H54 (cell line): ENCODE data around the gene SLC17A9.
"Not testable (repeated sequence)": the region's sequence is repeated elsewhere in the genome, so short reads cannot be mapped to it uniquely, and the experiment has no call there.

Experiments
- DNase-seq: peaks from one replicate; pipeline ENCODE4 v3.0.0; 2011; ENCODE audit warnings: low spot score, mixed read lengths; ENCODE audit not compliant: insufficient read length
- FAIRE-seq: peaks from 3 replicates; lab custom pipeline; 2011; peaks lifted over from hg19 to GRCh38; lab: Jason Lieb, UNC
- POLR2A ChIP-seq: IDR thresholded peaks from 2 replicates; pipeline ENCODE4 v1.6.1; 2011; ENCODE audit warnings: low read depth, mild to moderate bottlenecking, low read length

Gene SLC17A9

GRCh38 chr20:62951143-62951895 is 1.2 kb upstream of the SLC17A9 start:
- FAIRE-seq = no peak
- no peak for DNase-seq
- TF ChIP-seq POLR2A = no peak

DNA sequence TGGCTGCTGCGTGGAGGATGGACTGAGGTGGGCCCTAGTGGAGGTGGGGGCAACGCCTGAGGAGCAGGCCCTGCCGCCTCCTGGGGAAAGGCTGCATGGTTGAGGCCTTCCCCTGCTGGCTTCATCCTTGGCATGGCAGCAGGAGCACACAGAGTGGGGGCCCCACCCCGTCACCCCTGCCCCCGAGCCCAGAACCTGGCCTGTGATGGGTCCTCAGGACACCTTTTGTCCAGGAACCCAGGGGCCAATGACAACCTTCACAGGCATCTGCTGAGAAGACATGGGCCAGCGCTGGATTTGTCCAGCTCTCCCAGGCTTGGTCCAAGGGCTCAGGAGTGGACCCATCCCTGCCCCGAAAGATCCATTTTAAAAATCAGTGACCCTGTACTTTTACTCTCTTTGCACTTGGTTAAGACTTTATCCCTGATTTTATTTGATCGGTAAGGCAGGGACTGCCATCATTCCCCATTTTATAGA is 575 bp upstream of the SLC17A9 start:
- TF ChIP-seq POLR2A = no peak
- FAIRE-seq = no peak

GRCh38 chr20:62952968-62953838 is 694 bp downstream of the SLC17A9 start:
- no peak for DNase-seq
- no peak for TF ChIP-seq POLR2A

More for the DNA sequence above, 575 bp upstream of the SLC17A9 start:
- no peak for DNase-seq

DNA sequence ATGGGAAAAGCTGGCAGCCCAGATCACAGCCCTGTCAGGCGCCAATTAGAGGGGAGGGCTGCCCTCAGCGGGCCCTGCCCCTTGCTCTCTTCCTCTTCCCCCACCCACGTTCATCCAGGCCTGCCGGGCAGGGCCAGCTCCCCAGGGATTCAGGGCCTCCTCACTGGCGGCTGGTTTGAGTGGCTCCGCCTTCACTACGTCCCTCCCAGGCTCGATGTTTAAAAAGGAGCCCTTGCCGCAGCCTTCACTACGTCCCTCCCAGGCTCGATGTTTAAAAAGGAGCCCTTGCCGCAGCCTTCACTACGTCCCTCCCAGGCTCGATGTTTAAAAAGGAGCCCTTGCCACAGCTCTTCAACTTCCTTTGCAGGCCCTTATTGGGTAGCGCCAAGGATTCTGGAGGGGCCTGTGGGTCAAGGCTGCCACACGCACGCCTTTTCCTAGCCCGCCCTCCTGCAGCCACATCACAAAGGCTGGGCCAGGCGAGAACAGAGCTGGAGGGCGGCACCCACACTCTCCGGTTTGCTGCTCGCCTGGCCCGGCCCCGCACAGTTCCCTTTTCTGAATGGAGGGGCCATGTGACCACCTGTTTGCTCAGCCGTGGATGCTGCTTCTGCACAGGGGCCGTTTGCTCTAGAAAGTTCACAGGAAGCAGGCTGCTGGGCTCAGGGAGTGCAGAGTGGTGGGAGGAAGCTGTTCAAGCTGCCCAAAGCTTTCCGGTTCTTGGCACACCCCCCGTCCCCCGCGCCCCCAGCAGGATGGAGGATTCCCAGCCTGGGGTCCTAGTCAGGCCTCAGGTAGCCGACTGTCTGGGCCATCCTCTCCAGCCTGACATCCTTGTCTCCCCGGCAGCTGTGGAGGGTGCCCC is 1.6 kb downstream of the SLC17A9 start:
- no peak for TF ChIP-seq POLR2A
- FAIRE-seq (no peak), DNase-seq (no peak)

More at GRCh38 chr20:62952968-62953838, 694 bp downstream of the SLC17A9 start:
- FAIRE-seq = no peak

DNA sequence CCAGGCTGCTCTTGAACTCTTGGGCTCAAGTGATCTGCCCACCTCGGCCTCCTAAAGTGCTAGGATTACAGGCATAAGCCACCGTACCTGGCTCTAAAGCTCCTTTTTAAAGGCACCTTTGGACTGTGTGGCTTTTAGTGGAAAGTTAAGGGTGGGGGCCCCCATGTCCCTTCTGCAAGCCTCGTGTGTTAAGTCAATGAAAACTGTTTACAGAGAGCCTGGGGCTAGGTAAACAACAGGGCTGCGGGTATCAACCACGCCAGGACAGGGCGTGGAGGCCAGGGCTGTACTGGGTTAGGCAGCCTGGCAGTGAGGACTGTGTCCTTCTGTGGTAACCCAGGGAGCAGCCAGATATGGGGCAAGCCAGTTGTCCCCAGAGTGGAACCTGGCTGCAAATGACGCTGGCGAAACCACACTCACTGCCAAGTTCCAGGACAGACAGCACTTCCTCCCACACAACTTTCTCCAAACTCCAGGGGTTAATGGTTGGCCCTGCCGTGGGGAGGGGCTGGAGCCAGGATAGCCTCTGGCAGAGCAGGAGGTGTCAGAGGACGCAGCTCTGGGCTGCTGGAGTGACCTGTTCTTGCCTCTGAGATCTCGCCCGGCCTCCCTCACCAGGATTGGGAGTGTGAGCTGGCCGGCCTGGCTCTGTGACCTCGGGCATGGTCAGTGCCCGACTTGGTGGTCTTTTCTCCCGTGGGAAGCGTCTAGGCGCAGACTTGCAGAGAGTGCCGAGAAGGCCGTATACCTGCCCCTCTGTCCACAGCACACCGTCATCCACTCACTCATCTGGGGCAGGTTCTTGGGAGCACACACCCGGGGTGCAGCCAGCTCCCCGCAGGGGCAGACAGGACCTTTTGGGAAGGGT is 3.2 kb downstream of the SLC17A9 start:
- DNase-seq = no peak
- TF ChIP-seq POLR2A = no peak
- FAIRE-seq = no peak

DNA sequence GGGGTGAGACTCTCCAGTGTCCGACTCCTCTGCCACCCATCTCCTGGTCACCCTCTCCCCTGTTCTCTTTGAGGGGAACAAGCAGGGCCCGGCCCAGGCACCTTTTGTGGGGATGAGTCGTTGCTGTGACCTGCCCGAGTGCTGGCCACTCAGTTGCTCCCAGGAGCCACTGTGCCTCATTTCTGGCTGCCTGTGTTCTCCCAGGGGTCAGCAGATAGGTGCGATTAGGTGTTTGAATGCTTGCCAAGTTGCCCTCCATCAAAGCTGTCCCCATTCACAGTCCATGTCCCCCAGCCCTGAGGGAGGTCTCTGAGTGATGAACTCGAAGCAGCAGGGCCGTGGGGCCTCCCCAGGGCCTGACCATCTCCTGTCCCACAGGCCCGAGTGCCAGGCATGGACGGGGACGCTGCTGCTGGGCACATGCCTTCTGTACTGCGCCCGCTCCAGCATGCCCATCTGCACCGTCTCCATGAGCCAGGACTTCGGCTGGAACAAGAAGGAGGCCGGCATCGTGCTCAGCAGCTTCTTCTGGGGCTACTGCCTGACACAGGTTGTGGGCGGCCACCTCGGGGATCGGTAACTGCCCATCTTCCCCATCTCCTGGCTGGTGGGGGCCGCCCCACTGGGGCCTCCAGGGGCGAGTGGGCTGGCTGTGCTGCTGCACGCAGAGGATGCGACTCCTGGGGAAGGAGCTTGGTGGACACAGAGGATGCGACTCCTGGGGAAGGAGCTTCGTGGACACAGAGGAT is 4.1 kb downstream of the SLC17A9 start:
- TF ChIP-seq POLR2A = no peak
- DNase-seq = no peak
- no peak for FAIRE-seq

DNA sequence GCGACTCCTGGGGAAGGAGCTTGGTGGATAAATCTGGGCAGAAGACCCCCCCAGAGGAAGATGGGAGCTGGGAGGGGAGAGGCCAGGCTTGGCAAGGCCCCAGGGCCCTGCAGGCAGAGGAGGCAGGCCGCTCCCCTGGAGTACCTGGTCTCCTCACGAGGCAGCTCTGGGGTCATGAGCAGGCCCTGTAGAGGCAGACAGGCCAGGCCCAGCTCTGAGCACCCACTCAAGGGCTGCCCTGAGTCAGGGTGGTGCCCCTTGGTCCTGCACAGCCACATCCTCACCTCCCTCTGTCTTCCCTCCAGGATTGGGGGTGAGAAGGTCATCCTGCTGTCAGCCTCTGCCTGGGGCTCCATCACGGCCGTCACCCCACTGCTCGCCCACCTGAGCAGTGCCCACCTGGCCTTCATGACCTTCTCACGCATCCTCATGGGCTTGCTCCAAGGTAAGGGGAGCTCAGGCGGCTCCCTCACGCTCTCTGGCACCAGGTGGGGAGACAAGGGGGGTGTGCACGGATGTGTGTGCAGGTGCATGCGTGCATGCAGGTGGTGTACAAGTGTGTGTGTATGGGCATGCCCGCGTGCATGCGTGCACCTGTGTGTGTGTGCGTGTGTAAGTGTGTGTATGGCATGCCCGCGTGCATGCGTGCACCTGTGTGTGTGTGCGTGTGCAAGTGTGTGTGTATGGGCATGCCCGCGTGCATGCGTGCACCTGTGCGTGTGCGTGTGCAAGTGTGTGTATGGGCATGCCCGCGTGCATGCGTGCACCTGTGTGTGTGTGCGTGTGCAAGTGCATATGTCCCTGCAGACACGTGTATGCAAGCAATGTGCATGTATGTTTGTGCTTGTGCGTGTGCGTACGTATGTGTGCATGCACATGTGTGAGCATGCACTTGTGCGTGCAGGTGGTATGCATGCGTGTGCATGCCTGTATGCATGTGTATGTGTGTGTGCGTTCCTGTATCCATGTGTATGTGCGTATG is 4.9 kb downstream of the SLC17A9 start:
- TF ChIP-seq POLR2A = no peak
- no peak for DNase-seq
- no peak for FAIRE-seq

DNA sequence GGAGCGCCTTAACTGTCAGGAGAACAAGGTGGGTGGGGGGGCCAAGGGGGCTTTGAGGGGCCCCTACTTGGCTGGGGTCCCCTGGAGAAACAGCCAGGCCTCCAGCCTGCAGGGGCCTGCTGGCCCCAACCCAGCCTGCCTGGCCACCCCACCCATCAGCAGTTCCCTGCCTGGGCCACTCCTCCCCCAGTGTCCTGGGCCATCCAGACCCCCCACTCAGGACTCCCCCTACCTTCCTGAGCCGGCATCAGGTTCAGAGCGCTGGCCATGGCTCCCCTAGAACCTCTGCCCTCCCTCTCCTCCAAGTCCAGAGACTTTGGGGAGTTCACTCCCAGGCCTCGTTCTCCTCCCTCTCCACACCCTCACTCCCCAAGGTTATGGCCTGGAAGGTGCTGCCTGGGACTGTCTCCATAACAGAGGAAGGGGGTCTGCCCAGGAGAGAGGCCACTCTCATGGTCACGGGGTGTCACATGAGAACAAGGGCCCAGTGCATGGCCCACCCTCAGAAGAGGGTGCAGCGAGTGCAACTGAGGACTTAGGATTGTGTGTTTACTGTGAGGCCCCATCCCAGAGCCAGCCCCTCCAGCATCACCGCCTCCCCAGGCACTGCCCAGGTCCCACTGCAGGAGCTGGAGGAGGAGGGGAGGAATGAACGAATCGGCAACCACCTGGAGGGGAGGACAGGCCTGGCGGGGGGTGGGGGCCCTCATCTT is 6.0 kb downstream of the SLC17A9 start:
- FAIRE-seq (no peak), DNase-seq (no peak)
- no peak for TF ChIP-seq POLR2A

DNA sequence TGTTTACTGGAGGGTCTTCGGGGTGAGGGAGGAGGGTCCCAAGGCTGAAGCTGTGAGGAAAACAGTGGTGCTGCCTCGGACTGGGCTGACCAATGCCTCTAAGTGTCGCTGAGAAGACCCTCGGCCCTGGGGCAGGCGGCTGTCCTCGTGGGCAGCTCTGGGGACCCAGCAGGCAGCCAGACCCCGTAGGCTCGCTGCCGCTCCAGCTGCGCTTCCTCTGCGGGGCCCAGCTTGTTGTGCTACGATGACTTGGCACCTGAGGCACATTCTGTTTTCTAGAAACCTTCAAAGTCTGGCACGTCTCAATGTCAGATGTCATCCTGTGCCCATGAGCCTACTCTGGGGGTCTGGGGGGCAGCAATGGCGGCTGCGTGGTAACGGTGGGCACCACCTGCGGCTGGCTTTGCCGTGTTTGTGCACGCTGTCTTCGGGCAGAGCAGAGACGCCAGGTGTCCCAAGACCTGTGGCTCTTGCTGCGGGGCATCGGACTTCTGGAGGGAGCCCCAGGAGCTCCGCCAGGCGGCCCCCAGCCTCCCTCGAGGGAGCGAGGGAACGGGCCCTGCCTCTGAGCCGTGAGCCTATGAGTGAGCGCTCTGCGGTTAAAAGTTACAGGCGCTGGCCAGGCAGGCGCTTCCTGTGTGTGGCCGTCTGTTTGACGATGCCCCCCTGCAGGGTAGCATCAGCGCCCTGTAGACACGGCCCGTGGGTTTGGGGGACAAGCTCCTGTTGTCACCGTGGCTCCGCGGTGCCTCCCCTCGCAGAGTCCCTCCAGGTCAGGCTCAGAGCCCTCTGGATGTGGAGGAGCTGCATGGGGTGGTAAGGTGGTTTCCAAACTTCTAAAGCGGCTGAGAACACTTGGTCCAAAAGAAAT is 6.8 kb downstream of the SLC17A9 start:
- DNase-seq (no peak), FAIRE-seq (no peak)
- no peak for TF ChIP-seq POLR2A

- DNase-seq (no peak), FAIRE-seq (no peak)
- TF ChIP-seq POLR2A = no peak
Measured at GRCh38 chr20:62959998-62960436, 7.5 kb downstream of the SLC17A9 start.

DNA sequence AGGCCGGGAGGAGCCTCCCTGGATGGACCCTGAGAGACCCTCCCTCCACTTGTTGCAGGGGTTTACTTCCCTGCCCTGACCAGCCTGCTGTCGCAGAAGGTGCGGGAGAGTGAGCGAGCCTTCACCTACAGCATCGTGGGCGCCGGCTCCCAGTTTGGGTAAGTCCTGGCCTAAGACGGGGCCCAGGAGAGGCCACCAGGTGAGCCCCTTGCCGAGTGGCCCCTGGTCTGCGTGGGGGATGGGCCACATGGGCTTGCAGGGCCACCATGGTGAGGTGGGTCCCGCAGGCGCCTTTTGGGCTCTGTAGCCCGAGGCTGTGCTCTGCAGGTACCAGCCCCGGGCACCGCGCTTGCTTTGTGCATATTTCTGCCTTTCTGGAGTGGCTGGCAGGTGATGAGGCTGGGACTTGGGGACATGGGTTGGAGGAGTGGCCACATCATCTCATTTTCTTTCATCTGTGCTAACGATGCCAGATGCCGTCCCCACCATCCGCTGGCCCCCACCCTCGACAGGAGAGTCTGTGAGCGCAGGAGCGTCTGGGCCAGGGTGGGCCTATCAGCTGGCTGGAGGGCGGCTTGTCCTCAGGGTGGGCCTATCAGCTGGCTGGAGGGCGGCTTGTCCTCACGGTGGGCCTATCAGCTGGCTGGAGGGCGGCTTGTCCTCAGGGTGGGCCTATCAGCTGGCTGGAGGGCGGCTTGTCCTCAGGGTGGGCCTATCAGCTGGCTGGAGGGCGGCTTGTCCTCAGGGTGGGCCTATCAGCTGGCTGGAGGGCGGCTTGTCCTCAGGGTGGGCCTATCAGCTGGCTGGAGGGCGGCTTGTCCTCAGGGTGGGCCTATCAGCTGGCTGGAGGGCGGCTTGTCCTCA is 8.2 kb downstream of the SLC17A9 start:
- not testable (repeated sequence) for DNase-seq, FAIRE-seq
